ENCODE measurements around the gene NT5DC4.
A peak's percentile ranks its signal among the peaks of the same experiment; 100 is the strongest.

The NT5DC4 gene

GRCh38 chr2:112720785-112721184 is at the start of gene NT5DC4:
Gene NT5DC4 (plus strand): TSS chr2:112721020. CDS start chr2:112721080, 60 bp downstream.
- no peak within 1 kb of the TSS for H3K4me3 ChIP-seq (replicated peaks; ENCODE audit: low read depth, low read length)
- TF ChIP-seq CTCF (IDR thresholded peaks at IDR 0.05; ENCODE audit: low read length, missing control alignments): no peak
- DNase-seq (ENCODE audit: low read depth): no peak

GRCh38 chr2:112671801-112672200 is 49.0 kb upstream of the NT5DC4 start:
- H3K4me3 ChIP-seq (replicated peaks; ENCODE audit: low read depth, low read length): no peak overlapping the region
- TF ChIP-seq CTCF (IDR thresholded peaks at IDR 0.05; ENCODE audit: low read length, missing control alignments): no peak
- no peak for DNase-seq (ENCODE audit: low read depth)

GRCh38 chr2:112673008-112673407 is 47.8 kb upstream of the NT5DC4 start:
- H3K4me3 ChIP-seq (replicated peaks; ENCODE audit: low read depth, low read length): no peak overlapping the region
- TF ChIP-seq CTCF (IDR thresholded peaks at IDR 0.05; ENCODE audit: low read length, missing control alignments): no peak
- no peak for DNase-seq (ENCODE audit: low read depth)

GRCh38 chr2:112674229-112674628 is 46.6 kb upstream of the NT5DC4 start:
- DNase-seq (ENCODE audit: low read depth): peak; percentile 95
- H3K4me3 ChIP-seq (replicated peaks; ENCODE audit: low read depth, low read length): no peak overlapping the region
- no peak for TF ChIP-seq CTCF (IDR thresholded peaks at IDR 0.05; ENCODE audit: low read length, missing control alignments)

- no peak for TF ChIP-seq CTCF (IDR thresholded peaks at IDR 0.05; ENCODE audit: low read length, missing control alignments)
- H3K4me3 ChIP-seq (replicated peaks; ENCODE audit: low read depth, low read length): no peak overlapping the region
- no peak for DNase-seq (ENCODE audit: low read depth)
Measured at GRCh38 chr2:112679484-112679883, 41.3 kb upstream of the NT5DC4 start.

GRCh38 chr2:112680666-112681101 is 40.1 kb upstream of the NT5DC4 start:
- TF ChIP-seq CTCF (IDR thresholded peaks at IDR 0.05; ENCODE audit: low read length, missing control alignments): no peak
- no peak for DNase-seq (ENCODE audit: low read depth)
- no peak overlapping the region for H3K4me3 ChIP-seq (replicated peaks; ENCODE audit: low read depth, low read length)

GRCh38 chr2:112682101-112682500 is 38.7 kb upstream of the NT5DC4 start:
- no peak overlapping the region for H3K4me3 ChIP-seq (replicated peaks; ENCODE audit: low read depth, low read length)
- DNase-seq (ENCODE audit: low read depth): no peak
- no peak for TF ChIP-seq CTCF (IDR thresholded peaks at IDR 0.05; ENCODE audit: low read length, missing control alignments)
